Astrocyte of the cerebellum (primary cell): ENCODE measurements around the gene MTUS2.

Experiments used
- DNase-seq: peaks from one replicate; pipeline ENCODE4 v3.0.0-alpha.2; 2011; ENCODE audit warnings: low read depth
- H3K4me3 ChIP-seq: 2 replicates; pipeline ENCODE4 v1.5.1; 2011; ENCODE audit warnings: mild to moderate bottlenecking, low read depth, low read length, moderate library complexity
- in situ Hi-C: cut with HindIII; loops from 2 replicates; pipeline ENCODE4 v1.10.0; 2017; ENCODE audit warnings: low sequenced_read_pairs
- TF ChIP-seq, protein P1 (sequence below): IDR thresholded peaks from 2 replicates; pipeline ENCODE4 v1.5.1; 2012; ENCODE audit warnings: low read length, low read depth, moderate library complexity, mild to moderate bottlenecking; ENCODE audit errors: missing control alignments

Gene MTUS2

DNA sequence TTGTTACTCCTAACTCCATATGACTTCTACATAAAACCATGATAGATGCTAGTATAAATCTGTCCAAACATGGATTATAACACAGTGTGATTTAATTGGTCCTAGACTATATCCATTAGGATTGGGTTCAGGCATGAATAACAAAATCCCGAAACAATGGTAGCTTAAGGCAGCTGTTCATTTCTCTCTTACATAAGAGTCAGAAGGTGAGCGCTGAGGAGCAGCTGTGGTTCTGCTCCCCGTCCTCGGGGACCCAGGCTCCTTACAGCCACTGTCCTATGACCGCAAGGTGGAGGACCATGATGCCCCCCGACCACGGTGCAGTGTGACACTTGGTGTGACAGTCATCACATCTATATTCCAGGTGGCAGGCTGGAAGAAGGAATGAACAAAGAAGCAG, 629.6 kb downstream of the MTUS2 start:
- no peak for DNase-seq
- in situ Hi-C loops: no loop called here
- no peak overlapping the region for H3K4me3 ChIP-seq
- TF ChIP-seq, protein P1, sequence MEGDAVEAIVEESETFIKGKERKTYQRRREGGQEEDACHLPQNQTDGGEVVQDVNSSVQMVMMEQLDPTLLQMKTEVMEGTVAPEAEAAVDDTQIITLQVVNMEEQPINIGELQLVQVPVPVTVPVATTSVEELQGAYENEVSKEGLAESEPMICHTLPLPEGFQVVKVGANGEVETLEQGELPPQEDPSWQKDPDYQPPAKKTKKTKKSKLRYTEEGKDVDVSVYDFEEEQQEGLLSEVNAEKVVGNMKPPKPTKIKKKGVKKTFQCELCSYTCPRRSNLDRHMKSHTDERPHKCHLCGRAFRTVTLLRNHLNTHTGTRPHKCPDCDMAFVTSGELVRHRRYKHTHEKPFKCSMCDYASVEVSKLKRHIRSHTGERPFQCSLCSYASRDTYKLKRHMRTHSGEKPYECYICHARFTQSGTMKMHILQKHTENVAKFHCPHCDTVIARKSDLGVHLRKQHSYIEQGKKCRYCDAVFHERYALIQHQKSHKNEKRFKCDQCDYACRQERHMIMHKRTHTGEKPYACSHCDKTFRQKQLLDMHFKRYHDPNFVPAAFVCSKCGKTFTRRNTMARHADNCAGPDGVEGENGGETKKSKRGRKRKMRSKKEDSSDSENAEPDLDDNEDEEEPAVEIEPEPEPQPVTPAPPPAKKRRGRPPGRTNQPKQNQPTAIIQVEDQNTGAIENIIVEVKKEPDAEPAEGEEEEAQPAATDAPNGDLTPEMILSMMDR: no peak

DNA sequence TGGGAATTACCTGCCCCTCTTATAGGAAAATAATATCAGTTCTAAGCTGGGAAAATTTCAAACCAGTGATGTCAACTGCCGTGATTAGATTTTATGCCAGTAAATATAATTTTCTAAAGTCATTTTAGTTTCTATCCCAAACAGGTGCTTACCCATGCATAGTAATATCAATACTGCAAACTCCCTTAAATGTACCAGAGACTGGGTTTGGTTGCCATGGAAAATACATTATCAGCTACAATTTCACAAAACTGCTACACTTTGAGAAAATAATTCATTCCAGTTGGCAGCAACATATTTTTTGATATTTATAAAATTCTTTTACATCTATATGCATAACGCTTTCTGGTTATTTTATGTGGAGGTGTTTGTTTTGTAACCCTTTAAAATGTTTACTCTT, 631.8 kb downstream of the MTUS2 start:
- in situ Hi-C loops: no loop called here
- TF ChIP-seq, protein P1: no peak
- no peak overlapping the region for H3K4me3 ChIP-seq
- DNase-seq: no peak

DNA sequence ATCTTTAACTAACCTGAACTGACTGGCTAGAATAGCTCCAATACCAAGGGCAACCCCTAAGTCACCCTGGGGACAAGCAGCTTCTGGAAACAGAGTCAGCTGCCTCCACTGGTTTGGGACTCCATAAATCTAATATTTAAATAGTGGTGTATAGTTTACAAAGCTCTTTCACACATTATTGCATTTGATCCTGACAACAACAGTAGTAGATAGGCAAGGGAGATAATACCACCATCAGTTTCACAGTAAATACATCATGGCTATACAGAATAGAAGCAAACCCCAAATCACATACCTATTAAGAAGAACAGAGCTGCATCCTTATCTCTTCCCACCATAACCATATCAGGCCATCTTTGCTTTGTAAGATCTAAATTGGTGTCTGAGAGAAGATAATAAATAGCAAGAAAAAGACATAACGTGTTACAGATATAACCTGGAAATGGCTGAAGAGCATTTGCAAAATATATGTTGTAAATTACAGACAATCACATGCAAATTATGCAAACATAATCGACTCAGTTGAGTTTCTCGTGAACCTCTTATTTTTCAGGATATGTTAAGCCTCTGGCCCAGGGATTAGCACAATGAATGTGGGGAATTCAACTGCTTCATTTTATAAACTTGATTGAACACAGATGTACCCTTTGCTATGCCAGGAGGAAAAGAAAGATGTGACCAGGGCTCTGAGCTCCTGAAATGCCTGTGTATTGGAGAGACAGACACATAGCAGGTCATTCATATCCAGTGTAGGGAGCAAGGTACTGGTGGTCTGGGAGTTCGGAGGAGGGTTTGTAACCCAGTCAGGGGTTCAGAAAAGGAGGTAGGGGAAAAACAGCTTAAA, 632.9 kb downstream of the MTUS2 start:
- TF ChIP-seq, protein P1: no peak
- H3K4me3 ChIP-seq: no peak overlapping the region
- no peak for DNase-seq
- in situ Hi-C loops: no loop called here

DNA sequence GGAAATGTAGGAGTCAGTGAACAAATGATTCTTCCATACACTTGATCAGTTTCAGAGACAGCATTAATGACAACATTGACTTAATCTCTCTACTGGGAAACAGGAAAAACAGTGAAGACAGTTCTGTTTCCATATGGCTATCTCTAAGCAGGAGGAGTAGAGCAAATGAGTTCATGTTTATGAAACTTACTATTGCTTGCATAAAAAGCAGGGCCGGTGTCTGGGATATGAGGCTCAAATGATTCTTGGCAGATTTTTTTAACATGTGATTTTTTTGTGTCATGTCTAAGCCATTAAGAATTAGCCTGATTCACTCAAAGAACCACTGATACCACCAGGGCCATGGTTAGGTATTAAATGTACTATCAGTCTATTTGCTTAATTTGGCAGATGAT, 633.5 kb downstream of the MTUS2 start:
- in situ Hi-C loops: no loop called here
- H3K4me3 ChIP-seq: no peak overlapping the region
- DNase-seq: no peak

DNA sequence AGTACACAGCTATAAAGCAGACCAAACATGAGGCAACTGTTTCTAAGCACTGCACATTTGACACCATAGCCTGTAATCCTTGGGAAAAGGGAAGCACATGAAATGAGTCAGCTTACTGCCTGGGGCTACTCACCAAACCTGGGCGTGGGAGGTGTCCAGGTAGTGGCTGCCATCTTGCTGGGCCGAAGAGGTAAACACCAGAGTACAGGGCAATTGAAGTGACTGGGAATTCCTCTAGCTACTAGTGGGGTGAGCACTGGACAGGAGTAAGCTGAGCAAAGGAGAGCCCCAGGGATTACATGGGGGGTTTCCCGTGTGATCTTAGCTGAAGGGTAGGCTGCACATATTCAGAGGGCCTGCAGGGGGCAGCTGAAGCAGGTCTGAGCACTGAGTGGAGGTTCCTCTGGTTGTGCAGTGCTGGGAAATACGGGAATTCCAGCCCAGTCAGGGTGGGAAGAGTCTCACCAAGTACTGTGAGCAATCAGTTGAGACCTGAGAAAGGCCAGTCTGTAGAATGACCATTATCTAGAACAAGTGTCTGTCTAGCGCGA, 634.9 kb downstream of the MTUS2 start:
- in situ Hi-C loops: no loop called here
- no peak for DNase-seq
- no peak overlapping the region for H3K4me3 ChIP-seq
- TF ChIP-seq, protein P1: peak; percentile 23

More for the DNA sequence above, 633.5 kb downstream of the MTUS2 start:
- TF ChIP-seq, protein P1: no peak

DNA sequence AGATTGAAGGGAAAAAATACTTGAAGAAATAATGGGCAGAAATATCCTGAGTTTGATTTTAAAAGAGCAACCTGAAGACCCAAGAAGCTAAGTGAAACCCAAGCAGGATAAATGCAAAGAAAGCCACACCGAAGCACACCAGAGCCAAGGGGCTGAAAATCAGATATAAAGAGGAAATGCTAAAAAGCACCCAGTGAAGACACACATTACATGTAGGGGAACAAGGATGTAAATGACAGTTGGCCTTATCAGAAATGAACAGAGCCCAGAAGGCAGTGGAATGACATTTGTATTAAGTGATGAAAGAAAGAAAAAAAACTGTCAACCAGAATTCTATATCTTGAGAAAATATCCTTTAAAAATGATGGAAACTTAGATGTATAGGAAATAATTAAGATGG, 636.3 kb downstream of the MTUS2 start:
- TF ChIP-seq, protein P1: no peak
- no peak for DNase-seq
- in situ Hi-C loops: no loop called here
- no peak overlapping the region for H3K4me3 ChIP-seq
